ENCODE results near the gene FAM174A.
"Not testable (repeated sequence)": the region's sequence is repeated elsewhere in the genome, so short reads cannot be mapped to it uniquely, and the experiment has no call there.

The FAM174A gene

GRCh38 chr5:100576217-100576751 is 41.1 kb downstream of the FAM174A start:
- DNase-seq (ENCODE audit: low read depth) = peak; percentile 15

- no peak for DNase-seq (ENCODE audit: low read depth)
Measured at GRCh38 chr5:100577506-100577905, 42.3 kb downstream of the FAM174A start.

GRCh38 chr5:100584069-100584468 is 48.9 kb downstream of the FAM174A start:
- DNase-seq (ENCODE audit: low read depth) = no peak

- DNase-seq (ENCODE audit: low read depth) = peak; percentile 7
Measured at GRCh38 chr5:100584889-100585288, 49.7 kb downstream of the FAM174A start.

- DNase-seq (ENCODE audit: low read depth) = no peak
Measured at GRCh38 chr5:100590867-100591266, 55.7 kb downstream of the FAM174A start.

GRCh38 chr5:100595152-100595811 is 60.1 kb downstream of the FAM174A start:
- DNase-seq (ENCODE audit: low read depth) = peak; percentile 89

GRCh38 chr5:100595812-100596173 is 60.6 kb downstream of the FAM174A start:
- no peak for DNase-seq (ENCODE audit: low read depth)

GRCh38 chr5:100598446-100598845 is 63.3 kb downstream of the FAM174A start:
- no peak for DNase-seq (ENCODE audit: low read depth)

GRCh38 chr5:100600298-100600994 is 65.3 kb downstream of the FAM174A start:
- DNase-seq (ENCODE audit: low read depth) = no peak

- no peak for DNase-seq (ENCODE audit: low read depth)
Measured at GRCh38 chr5:100603141-100603540, 68.0 kb downstream of the FAM174A start.

GRCh38 chr5:100604021-100604420 is 68.8 kb downstream of the FAM174A start:
- not testable (repeated sequence) for DNase-seq (ENCODE audit: low read depth)

GRCh38 chr5:100609594-100609993 is 74.4 kb downstream of the FAM174A start:
- no peak for DNase-seq (ENCODE audit: low read depth)

- DNase-seq (ENCODE audit: low read depth) = no peak
Measured at GRCh38 chr5:100614308-100614707, 79.1 kb downstream of the FAM174A start.

GRCh38 chr5:100615362-100615761 is 80.2 kb downstream of the FAM174A start:
- no peak for DNase-seq (ENCODE audit: low read depth)

- DNase-seq (ENCODE audit: low read depth) = no peak
Measured at GRCh38 chr5:100616291-100616690, 81.1 kb downstream of the FAM174A start.

- DNase-seq (ENCODE audit: low read depth) = no peak
Measured at GRCh38 chr5:100616981-100617380, 81.8 kb downstream of the FAM174A start.

- DNase-seq (ENCODE audit: low read depth) = peak; percentile 9
Measured at GRCh38 chr5:100623719-100624118, 88.5 kb downstream of the FAM174A start.

GRCh38 chr5:100634937-100635534 is 99.9 kb downstream of the FAM174A start:
- no peak for DNase-seq (ENCODE audit: low read depth)

Measured in EH (cell line).